Stimulated activated naive CD4-positive, alpha-beta T cell treated with Interleukin-2 at 50 U/mL for 16 hours (primary cell): ENCODE data around the gene NXN.
A peak's percentile ranks its signal among the peaks of the same experiment; 100 is the strongest.

Experiments used
- DNase-seq: peaks from one replicate; lab custom pipeline; 2025; lab: John Stamatoyannopoulos, UW

Gene NXN

GRCh38 chr17:979539-980405 is at the start of gene NXN:
NXN (minus strand) TSS chr17:979776.
- peak; percentile 85 for DNase-seq

GRCh38 chr17:1027044-1027443 is 47.5 kb upstream of the NXN start:
- DNase-seq = no peak

GRCh38 chr17:1026599-1026975 is 47.0 kb upstream of the NXN start:
- no peak for DNase-seq

DNA sequence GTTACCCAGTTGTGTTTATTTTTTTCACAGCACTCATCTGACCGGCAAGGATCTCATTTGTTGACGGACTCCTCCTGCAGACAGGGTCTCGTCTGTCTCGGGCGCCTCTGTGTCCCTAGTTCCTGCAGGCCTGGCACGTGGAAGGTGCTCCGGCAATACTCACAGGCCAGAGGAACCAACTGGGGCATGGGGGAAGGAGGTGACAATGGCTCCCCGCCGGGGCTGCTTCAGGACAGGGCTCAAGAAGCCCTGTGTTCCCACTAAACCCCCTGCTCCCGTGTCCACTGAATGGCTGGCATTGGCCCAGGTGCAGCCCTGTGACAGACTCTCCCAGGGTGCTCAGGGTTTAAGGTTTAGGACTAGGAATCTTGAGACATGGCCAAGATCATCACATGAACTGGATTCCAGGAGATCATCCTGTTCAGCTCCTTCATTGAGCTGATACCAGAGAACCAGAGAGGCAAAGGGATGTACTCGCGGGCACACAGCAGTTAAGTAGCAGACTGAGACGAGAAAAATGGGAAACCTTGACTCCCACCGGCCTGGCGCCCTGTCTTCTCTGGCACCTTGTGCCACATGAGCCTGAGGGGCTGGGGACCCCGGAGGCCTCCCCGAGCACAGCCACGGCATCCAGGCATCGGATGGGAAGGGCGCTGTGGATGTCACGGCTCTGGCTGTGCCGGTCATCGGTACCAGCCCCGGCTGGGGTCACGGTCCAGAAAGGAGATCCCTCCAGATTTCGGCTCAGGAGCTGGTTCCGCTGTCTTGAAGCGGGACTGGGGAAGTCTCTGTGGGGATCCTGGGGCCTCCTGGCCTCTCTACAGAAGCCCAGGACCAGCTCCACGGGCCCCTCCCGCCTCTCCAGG is 46.4 kb upstream of the NXN start:
- no peak for DNase-seq

DNA sequence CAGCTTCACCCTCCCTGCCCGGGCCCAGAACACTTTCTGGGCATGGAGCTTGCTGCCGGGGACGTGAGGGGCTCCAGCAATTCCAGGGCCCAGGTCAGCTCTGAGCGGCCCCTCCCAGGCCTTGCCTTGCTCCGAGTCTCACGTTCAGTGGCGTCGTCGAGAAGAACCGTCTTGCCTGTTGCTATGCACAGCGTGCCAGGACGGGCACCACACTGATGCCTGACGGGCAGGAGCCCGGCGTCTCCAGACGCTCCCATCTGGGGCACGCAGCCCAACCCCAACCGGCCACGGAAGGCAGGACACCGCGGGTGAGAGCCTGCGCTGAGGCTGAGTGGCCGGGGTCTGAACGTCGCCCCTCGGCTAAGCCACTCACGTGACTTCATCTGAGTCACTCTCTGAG is 44.5 kb upstream of the NXN start:
- DNase-seq = no peak

DNA sequence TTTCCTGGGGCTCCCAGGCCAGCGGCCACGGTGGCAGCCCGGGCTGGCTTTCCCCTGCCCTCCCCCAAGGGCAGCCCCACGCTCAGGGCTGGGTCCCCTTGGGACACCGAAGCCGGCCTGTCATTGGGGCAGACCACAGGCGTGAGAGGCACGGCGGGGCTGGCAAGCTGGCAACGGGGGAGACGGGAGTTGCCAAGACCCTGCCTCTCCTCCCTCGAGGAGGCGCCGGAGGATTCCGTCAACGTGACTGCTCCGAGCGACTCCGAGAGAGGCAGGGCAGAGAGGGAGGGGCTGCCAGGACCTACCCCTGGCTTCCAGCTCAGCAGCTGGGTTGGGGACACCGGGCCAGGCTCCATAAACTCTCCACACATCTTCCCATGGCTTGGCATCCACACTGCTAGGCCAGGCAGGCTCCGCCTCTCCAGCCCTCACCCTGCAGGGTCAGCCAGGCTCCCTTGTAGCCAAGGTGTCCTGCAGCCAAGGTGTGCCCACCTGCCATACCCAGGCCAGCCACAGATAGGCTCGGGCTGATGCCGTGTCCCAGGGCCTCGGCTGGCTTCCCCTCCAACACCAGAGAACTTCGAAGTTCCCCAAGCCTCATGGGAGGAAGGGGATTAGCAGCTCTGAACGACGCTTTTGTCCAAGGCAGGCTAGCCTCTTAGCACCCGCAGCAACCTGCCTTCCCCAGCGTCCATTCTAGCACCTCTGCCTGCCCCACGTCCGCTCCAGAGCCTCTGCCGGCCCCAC is 42.9 kb upstream of the NXN start:
- DNase-seq = no peak

DNA sequence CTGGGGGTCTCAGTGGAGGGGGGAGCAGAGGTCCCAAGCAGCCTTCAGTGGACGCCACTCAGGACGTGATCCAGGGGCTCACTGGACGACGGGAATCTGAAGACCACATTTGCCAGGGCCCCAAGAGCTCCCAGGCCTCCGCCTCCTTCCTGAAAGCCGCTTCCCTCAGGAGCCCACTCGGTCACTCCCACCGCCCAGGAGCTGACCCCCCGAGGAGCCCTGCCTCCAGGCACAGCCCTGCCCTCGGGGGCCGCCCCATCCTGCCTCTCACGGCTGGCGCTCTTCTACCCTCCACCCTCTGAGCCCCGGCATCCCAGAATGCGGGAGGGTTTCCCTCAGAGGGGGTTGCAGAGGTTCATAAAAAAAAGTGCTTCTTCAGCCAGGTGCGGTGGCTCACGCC is 41.6 kb upstream of the NXN start:
- DNase-seq = no peak

DNA sequence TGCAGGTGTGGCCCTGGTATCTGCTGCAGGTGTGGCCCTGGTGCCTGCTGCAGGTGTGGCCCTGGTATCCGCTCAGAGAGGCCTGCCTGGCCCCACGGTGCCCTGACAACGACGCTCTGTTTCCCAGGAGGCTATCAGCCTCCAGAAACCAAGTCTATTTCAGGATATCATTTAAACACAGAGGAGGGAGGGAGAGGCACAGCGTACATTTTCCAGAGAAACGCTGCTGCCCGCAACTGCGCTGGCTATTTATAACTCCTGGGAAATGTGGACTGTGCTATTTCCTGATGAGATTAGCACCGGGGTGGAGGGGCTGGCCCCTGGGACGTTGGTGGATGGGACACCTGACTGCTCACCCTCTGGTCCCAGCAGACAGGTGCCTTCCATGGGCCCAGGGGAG is 39.9 kb upstream of the NXN start:
- no peak for DNase-seq

DNA sequence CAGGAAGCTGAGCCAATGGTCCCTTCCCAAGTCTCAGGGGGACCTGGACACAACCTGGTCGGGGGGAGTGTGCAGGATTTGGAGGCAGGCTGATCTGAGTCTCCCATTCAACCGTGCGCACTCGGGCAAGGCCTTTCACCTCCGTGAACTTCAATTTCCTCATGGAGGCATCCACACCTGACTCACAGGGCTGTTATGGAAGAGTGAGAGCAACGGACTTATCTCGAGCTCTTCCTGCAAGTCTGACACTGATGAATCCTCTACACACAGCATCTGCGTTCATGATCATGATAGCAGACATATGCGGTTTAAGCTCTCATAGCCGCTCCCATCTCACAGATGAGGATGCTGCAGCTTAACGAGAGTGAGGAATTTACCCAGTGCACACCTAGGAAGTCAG is 39.0 kb upstream of the NXN start:
- DNase-seq = no peak

- no peak for DNase-seq
These were observed 34.1 kb upstream of the NXN start for GRCh38 chr17:1013729-1014090.

- no peak for DNase-seq
These were observed 33.5 kb upstream of the NXN start for GRCh38 chr17:1012823-1013728.

DNA sequence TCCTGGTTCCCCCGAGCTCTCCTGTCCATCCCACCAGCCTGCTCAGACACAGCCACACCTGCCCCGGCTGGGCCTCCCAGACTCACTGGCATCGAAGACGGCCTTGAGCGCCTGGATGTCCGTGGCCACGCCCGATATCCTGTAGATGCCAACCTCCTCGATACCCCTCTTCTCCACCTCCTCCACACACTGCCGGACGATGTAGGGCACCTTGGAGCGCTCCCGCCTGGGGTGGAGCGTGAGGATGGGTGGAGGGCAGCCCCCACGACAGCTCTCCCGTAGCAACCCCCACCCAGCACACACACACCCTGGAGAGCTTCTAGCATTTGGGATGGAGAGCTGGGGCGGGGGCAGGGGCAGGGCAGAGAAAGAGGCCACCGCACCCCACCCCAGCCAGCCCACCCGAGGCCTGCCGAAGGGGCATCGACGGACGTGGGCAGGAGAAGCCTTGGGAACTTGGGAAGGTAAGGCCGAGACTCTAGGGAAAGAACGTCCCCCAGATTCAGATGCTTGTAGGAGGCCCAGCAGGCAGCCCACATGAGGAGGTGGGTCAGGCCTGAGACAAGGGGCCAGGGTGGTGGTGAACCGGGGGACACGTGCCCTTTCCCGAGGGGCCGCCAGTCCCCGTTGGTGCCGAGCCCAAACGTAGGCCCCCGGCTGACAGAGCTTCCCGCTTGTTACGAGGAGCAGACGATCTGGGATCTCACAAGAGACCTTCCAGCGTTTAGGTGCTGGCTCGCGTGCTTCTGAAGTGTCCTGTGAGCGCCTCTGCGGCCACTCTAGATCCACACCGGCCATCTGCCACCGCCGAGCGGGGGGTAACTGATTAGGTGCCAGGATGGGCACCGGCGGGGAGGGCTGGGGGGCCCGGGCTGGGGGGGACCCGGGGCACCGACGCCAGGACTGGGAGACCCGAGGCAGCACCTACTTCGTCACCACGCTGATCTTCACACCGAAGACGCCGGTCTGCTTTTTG is 32.5 kb upstream of the NXN start:
- no peak for DNase-seq

GRCh38 chr17:1011138-1011537 is 31.6 kb upstream of the NXN start:
- DNase-seq = no peak

DNA sequence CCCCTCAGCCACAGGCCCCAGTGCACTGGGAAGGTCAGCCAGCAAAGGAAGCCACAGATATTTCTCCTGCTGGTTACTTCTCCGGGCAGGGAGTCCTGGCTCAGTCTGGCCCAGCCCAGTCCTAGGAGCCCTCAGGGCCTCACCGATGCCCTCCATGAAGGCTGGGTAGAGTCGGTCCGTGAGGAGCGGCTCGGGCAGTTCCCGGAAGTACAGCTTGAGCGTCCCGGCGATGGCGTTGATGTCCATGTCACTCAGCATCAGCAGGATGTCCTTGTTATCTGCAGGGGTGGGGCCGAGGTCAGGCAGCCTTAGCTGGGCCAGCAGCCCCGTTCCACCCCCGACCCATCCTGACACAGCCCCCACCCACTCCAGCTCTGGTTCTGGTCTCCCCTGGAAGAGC is 31.0 kb upstream of the NXN start:
- DNase-seq = no peak

GRCh38 chr17:1010086-1010450 is 30.5 kb upstream of the NXN start:
- DNase-seq = no peak

DNA sequence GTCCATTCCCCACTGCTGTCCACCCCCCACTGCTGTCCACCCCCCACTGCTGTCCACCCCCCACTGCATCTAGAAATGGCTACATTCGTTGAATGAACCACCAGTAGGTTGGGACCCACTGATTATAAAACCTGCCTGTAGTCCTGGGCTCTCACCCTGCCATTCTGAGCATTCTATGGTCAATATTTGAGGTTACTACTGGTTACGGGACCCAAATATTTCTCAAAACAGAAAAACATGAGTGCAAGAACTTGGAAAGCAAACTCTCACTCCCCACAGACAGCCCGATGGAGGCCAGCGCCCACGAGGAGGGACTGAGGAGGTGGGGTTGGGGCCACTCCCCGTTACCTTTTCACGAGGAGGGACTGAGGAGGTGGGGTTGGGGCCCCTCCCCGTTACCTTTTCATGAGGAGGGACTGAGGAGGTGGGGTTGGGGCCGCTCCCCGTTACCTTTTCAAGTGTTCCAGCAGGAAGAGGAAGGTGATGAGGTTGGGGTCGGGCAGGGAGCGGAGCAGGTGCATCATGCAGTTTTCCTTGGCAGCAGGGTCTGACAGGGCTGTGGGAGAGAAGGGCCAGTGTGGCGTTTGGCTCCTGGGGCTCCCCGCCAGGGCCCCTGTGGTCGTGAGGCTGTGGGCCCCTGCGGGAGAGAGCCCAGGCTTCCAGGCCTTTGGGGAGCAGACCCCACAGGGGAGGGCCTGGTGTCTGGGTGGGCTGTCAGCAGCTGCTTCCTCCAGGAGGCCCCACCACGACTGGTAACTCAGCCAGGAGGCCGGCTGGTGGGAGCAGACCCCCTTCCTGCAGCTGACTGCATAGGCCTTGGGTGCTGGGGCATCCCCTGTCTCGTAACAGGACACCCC is 29.9 kb upstream of the NXN start:
- no peak for DNase-seq

DNA sequence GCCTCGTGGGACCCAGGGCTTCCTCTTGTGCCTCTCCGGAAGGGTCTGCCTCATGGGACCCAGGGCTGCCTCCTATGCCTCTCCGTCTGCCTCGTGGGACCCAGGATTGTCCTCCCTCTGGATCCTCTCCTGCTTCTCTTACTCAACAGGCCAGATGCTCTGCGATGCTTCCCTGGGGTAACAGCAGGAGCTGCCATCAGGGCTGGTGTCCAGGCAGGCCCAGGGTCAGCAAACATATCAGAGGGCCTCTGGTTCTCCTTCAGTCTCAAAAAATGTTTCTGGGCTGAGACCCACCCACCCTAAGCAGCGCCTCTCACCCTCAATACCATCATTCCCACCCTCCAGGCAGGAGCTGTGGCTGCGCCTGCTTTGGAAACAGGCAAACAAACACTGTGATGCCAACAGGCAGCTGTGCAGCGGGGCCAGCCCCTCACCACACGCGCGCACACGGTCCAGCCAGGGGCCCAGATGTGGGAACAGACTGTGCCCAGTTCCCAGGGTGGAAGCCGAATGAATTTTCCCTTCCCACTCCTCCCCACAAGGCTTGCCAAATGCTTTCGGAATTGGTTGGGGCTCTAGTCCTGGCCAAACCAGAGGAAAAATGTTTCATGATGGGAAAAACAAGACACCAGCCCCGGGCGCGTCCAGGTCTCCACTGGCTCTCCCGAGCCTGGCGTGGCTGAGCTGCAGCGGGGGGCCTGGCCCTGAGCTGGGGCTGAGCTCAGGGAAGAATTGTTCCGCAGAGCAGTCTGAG is 28.6 kb upstream of the NXN start:
- DNase-seq = no peak

- no peak for DNase-seq
These were observed 27.9 kb upstream of the NXN start for GRCh38 chr17:1007310-1008007.
